Trophoblast cell (in vitro differentiated cells and primary cell): ENCODE measurements around the gene FSTL5.

ENCODE experiments used
- DNase-seq, 2 donors: peaks; one replicate each; pipeline ENCODE4 v3.0.0-alpha.2; 2016
- H2AFZ ChIP-seq: 2 replicates; pipeline ENCODE4 v1.6.1; 2013; ENCODE audit warnings: low read length, moderate library complexity, mild to moderate bottlenecking; ENCODE audit not compliant: insufficient read depth, poor library complexity
- H2AK5ac ChIP-seq: 2 replicates; pipeline ENCODE4 v1.6.1; 2013; ENCODE audit warnings: mild to moderate bottlenecking, low read length
- H2BK120ac ChIP-seq: 2 replicates; pipeline ENCODE4 v1.6.1; 2013; ENCODE audit warnings: low read length, mild to moderate bottlenecking, moderate library complexity; ENCODE audit not compliant: insufficient read depth, poor library complexity
- H2BK12ac ChIP-seq: 2 replicates; pipeline ENCODE4 v1.6.1; 2013; ENCODE audit warnings: mild to moderate bottlenecking, low read length, moderate library complexity
- H2BK5ac ChIP-seq: 2 replicates; pipeline ENCODE4 v1.6.1; 2013; ENCODE audit warnings: low read length, low read depth, moderate library complexity, mild to moderate bottlenecking; ENCODE audit not compliant: poor library complexity
- H3K14ac ChIP-seq: 2 replicates; pipeline ENCODE4 v1.6.1; 2013; ENCODE audit warnings: mild to moderate bottlenecking, low read length
- H3K18ac ChIP-seq: 2 replicates; pipeline ENCODE4 v1.6.1; 2013; ENCODE audit warnings: mild to moderate bottlenecking, low read length
- H3K23ac ChIP-seq: 2 replicates; pipeline ENCODE4 v1.6.1; 2013; ENCODE audit warnings: low read length
- H3K27ac ChIP-seq: 2 replicates; pipeline ENCODE4 v1.5.1; 2013; ENCODE audit warnings: low read depth, mild to moderate bottlenecking, inconsistent platforms, low read length, moderate library complexity
- H3K27me3 ChIP-seq: 2 replicates; pipeline ENCODE4 v1.6.1; 2013; ENCODE audit warnings: inconsistent platforms, mild to moderate bottlenecking, low read length, moderate library complexity; ENCODE audit not compliant: insufficient read depth
- H3K36me3 ChIP-seq, 2 experiments: 1 replicate in 1 of 2; 2 replicates in 1 of 2; pipeline ENCODE4 v1.6.1; 2013; ENCODE audit warnings: low read length in 2 of 2, mild to moderate bottlenecking in 2 of 2, moderate library complexity in 1 of 2; ENCODE audit not compliant: insufficient read depth in 2 of 2, control insufficient read depth in 1 of 2
- H3K4ac ChIP-seq: 2 replicates; pipeline ENCODE4 v1.6.1; 2013; ENCODE audit warnings: low read depth, mild to moderate bottlenecking, low read length, moderate library complexity
- H3K4me1 ChIP-seq, 2 experiments: 1 replicate in 1 of 2; 2 replicates in 1 of 2; pipeline ENCODE4 v1.6.1; 2013; ENCODE audit warnings: low read length in 2 of 2, mild to moderate bottlenecking in 2 of 2, moderate library complexity in 1 of 2; ENCODE audit not compliant: insufficient read depth in 2 of 2, control insufficient read depth in 1 of 2
- H3K4me2 ChIP-seq: 2 replicates; pipeline ENCODE4 v1.6.1; 2013; ENCODE audit warnings: inconsistent platforms, mild to moderate bottlenecking, low read length, moderate library complexity
- H3K4me3 ChIP-seq: 2 replicates; pipeline ENCODE4 v1.5.1; 2013; ENCODE audit warnings: mild to moderate bottlenecking, low read depth, low read length, inconsistent platforms
- H3K79me1 ChIP-seq: one replicate; pipeline ENCODE4 v1.6.1; 2013; ENCODE audit warnings: low read length
- H3K79me2 ChIP-seq: 2 replicates; pipeline ENCODE4 v1.6.1; 2013; ENCODE audit warnings: low read length, mild to moderate bottlenecking; ENCODE audit not compliant: control insufficient read depth, insufficient read depth, poor library complexity
- H3K9ac ChIP-seq: 2 replicates; pipeline ENCODE4 v1.6.1; 2013; ENCODE audit warnings: mild to moderate bottlenecking, low read length
- H3K9me3 ChIP-seq: 2 replicates; pipeline ENCODE4 v1.6.1; 2013; ENCODE audit warnings: low read depth, mild to moderate bottlenecking, control low read depth, inconsistent platforms, low read length; ENCODE audit not compliant: insufficient read depth
- H4K12ac ChIP-seq: 2 replicates; pipeline ENCODE4 v1.6.1; 2013; ENCODE audit warnings: low read depth, mild to moderate bottlenecking, low read length, moderate library complexity
- H4K8ac ChIP-seq: 2 replicates; pipeline ENCODE4 v1.6.1; 2013; ENCODE audit warnings: low read depth, mild to moderate bottlenecking, low read length, moderate library complexity
- H4K91ac ChIP-seq: one replicate; pipeline ENCODE4 v1.6.1; 2013; ENCODE audit warnings: low read depth, mild to moderate bottlenecking, low read length, moderate library complexity
- WGBS: extraction: QIAGEN DNeasy Blood & Tissue Kit; methylation state at CpG from one replicate; pipeline ENCODE4 v1.1.7; 2013; ENCODE audit warnings: missing lambda C conversion rate; ENCODE audit not compliant: insufficient read length, insufficient coverage; ENCODE audit errors: extremely low coverage; 5-methylcytosine and 5-hydroxymethylcytosine counted together

FSTL5 gene

GRCh38 chr4:161454860-161455259, 708.9 kb downstream of the FSTL5 start:
- no peak overlapping the region for H4K12ac ChIP-seq
- no CpG with 5 or more reads among the region's 2 CpGs for WGBS
- no peak overlapping the region for H2BK12ac ChIP-seq
- no peak overlapping the region for H3K4me2 ChIP-seq
- DNase-seq, result no peak
- H3K27me3 ChIP-seq, result no peaks in the 10 kb centered on the region
- no peak overlapping the region for H3K9ac ChIP-seq
- H3K27ac ChIP-seq, result no peak overlapping the region
- H2AFZ ChIP-seq, result no peak overlapping the region
- no peaks in the 10 kb centered on the region for H3K4me1 ChIP-seq
- H3K14ac ChIP-seq, result no peak overlapping the region
- H3K23ac ChIP-seq, result no peak overlapping the region
- no peak overlapping the region for H3K4me3 ChIP-seq
- H2BK5ac ChIP-seq, result no peak overlapping the region
- H3K9me3 ChIP-seq, result no peaks in the 10 kb centered on the region
- H2BK120ac ChIP-seq, result no peak overlapping the region
- H3K79me2 ChIP-seq, result no peaks in the 10 kb centered on the region
- H3K4ac ChIP-seq, result no peak overlapping the region
- H3K18ac ChIP-seq, result no peak overlapping the region
- no peak overlapping the region for H4K8ac ChIP-seq
- H4K91ac ChIP-seq, result no peak overlapping the region
- no peaks in the 10 kb centered on the region for H3K79me1 ChIP-seq
- H2AK5ac ChIP-seq, result no peak overlapping the region
- no peaks in the 10 kb centered on the region for H3K36me3 ChIP-seq

DNA sequence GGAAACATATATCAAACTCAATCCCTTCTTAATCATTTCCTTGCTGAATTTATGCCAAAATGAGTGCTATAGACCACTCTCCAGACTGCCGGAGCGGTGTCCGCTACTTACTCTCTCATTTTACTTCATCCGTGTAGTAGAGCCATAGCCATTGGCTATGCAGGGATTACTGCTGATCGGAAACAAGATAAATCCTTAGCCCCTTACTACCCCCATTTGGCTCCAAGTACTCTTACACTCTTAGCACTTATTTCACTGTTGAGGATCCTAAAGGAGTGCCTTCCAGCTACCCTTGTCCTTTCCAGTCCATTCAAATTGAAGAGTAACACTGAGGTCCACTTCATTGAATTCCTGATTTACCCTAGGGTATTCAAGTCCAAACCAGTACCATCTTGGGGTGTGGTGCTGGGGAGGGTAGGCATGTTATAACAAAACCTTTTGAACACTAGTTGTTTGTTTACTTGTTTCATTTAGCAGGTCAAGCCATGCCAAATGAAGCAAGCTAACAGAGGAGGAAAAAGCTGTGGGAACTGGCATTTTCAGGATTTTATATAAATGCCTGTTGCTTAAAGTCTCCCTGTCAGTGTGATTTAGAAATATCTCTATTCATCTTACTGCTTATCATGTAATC, 715.1 kb downstream of the FSTL5 start:
- Histone ChIP-seq H2AK5ac (no peak overlapping the region), H3K23ac (no peak overlapping the region), H3K27ac (no peak overlapping the region), H3K9ac (no peak overlapping the region), H3K4me2 (no peak overlapping the region), H2BK120ac (no peak overlapping the region), H2BK12ac (no peak overlapping the region), H3K79me1 (no peaks in the 10 kb centered on the region), H3K4me3 (no peak overlapping the region), H3K4ac (no peak overlapping the region), H3K18ac (no peak overlapping the region), H4K8ac (no peak overlapping the region), H3K27me3 (no peaks in the 10 kb centered on the region), H4K91ac (no peak overlapping the region), H3K14ac (no peak overlapping the region), H3K9me3 (no peaks in the 10 kb centered on the region), H3K4me1 (no peaks in the 10 kb centered on the region), H3K79me2 (no peaks in the 10 kb centered on the region), H2BK5ac (no peak overlapping the region), H2AFZ (no peak overlapping the region), H3K36me3 (no peaks in the 10 kb centered on the region), H4K12ac (no peak overlapping the region)
- DNase-seq, result no peak
- no CpG with 5 or more reads among the region's 5 CpGs for WGBS

- H2BK12ac ChIP-seq, result no peak overlapping the region
- H3K4me1 ChIP-seq, result no peaks in the 10 kb centered on the region
- no CpG with 5 or more reads among the region's 1 CpG for WGBS
Measured at GRCh38 chr4:161444626-161445025, 719.2 kb downstream of the FSTL5 start.

DNA sequence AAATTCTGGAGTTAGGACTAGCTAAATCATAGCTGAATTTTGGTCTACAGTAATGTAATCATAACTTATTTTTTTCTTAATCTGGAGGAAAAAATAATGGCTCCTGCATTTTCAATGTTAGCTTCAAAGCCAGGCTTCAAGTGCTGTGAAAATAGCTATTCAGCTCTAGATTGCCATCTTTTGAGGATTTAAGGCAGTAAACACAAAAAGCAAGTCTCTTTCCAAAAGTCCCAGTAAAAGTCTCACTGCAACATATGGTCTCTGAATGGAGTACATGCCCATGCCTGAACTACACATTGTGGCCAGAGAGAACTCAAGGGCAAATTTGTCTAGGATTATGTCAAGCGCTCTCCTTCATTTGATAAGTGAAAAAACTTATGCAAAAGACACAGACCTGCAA, 720.9 kb downstream of the FSTL5 start:
- Histone ChIP-seq H4K8ac (no peak overlapping the region), H3K9me3 (no peaks in the 10 kb centered on the region), H3K18ac (no peak overlapping the region), H2BK120ac (no peak overlapping the region), H3K27me3 (no peaks in the 10 kb centered on the region), H2BK5ac (no peak overlapping the region), H3K23ac (no peak overlapping the region), H3K27ac (no peak overlapping the region), H2AFZ (no peak overlapping the region), H3K4ac (no peak overlapping the region), H3K4me3 (no peak overlapping the region), H4K12ac (no peak overlapping the region), H3K4me1 (no peaks in the 10 kb centered on the region), H3K79me1 (no peaks in the 10 kb centered on the region), H4K91ac (no peak overlapping the region), H2AK5ac (no peak overlapping the region), H2BK12ac (no peak overlapping the region), H3K9ac (no peak overlapping the region), H3K4me2 (no peak overlapping the region), H3K14ac (no peak overlapping the region), H3K79me2 (no peaks in the 10 kb centered on the region), H3K36me3 (no peaks in the 10 kb centered on the region)
- no CpG with 5 or more reads among the region's 1 CpG for WGBS
- no peak for DNase-seq

More at GRCh38 chr4:161444626-161445025, 719.2 kb downstream of the FSTL5 start:
- H4K12ac ChIP-seq, result no peak overlapping the region
- no peak overlapping the region for H3K23ac ChIP-seq
- no peak overlapping the region for H2BK120ac ChIP-seq
- H2BK5ac ChIP-seq, result no peak overlapping the region
- H3K18ac ChIP-seq, result no peak overlapping the region
- H3K9me3 ChIP-seq, result no peaks in the 10 kb centered on the region
- no peaks in the 10 kb centered on the region for H3K36me3 ChIP-seq
- H4K8ac ChIP-seq, result no peak overlapping the region
- no peak overlapping the region for H3K4ac ChIP-seq
- no peak overlapping the region for H3K4me3 ChIP-seq
- H2AK5ac ChIP-seq, result no peak overlapping the region
- DNase-seq, result no peak
- H2AFZ ChIP-seq, result no peak overlapping the region
- no peak overlapping the region for H3K14ac ChIP-seq
- H3K27ac ChIP-seq, result no peak overlapping the region
- no peak overlapping the region for H3K4me2 ChIP-seq
- no peak overlapping the region for H4K91ac ChIP-seq
- no peak overlapping the region for H3K9ac ChIP-seq
- H3K27me3 ChIP-seq, result no peaks in the 10 kb centered on the region
- H3K79me1 ChIP-seq, result no peaks in the 10 kb centered on the region
- H3K79me2 ChIP-seq, result no peaks in the 10 kb centered on the region
